ENCODE data around the gene RRM2.

Gene RRM2

DNA sequence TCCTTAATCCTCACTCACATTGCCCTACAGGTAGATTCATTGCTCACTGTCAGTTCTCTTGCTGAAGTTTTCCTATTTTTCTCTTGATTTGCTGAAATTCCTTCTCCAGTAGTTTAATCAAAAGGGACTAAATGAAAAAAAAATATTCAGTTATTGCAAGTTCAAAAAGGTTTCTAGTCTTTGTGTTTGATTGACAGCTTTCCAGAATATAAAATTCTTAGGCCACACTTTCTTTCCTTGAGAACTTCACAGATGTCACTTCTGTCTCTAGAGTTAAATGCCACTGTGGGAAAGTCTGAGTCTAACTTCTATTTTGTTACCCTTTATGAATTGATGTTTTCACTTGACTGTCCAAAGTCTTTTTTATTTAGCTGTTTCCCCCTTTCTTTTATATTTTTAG lies 25.7 kb downstream of the RRM2 start:
- in situ Hi-C loops (cut with MboI; ENCODE audit: low pct_unique_long_range_greater_than_20kb, low sequenced_read_pairs, unreplicated experiment), result no loop called here
- TF ChIP-seq, protein P1, sequence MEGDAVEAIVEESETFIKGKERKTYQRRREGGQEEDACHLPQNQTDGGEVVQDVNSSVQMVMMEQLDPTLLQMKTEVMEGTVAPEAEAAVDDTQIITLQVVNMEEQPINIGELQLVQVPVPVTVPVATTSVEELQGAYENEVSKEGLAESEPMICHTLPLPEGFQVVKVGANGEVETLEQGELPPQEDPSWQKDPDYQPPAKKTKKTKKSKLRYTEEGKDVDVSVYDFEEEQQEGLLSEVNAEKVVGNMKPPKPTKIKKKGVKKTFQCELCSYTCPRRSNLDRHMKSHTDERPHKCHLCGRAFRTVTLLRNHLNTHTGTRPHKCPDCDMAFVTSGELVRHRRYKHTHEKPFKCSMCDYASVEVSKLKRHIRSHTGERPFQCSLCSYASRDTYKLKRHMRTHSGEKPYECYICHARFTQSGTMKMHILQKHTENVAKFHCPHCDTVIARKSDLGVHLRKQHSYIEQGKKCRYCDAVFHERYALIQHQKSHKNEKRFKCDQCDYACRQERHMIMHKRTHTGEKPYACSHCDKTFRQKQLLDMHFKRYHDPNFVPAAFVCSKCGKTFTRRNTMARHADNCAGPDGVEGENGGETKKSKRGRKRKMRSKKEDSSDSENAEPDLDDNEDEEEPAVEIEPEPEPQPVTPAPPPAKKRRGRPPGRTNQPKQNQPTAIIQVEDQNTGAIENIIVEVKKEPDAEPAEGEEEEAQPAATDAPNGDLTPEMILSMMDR (IDR thresholded peaks at IDR 0.05; ENCODE audit: extremely low read depth, insufficient read depth, missing control alignments), result no peak
- no peak for DNase-seq (ENCODE audit: low spot score)

DNA sequence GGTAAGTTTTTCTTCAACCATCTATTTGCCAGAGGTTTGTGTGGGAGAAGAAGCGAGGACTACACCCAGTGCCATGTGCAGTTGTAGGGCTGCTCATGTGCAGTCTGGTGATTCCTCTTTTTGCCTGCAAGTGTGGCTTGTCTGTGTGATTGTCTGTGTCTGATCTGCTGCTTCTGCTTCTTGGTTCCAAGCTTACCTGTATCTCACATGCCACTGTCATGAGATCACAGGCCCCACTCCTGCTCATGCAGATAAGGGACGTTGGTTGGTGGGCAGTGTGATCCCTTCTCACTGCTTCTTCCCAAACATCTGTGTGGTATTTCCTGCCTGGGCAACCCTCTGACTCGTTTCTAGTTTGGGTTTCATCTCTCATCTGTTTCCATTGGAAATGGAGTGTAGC lies 27.1 kb downstream of the RRM2 start:
- TF ChIP-seq, protein P1 (IDR thresholded peaks at IDR 0.05; ENCODE audit: extremely low read depth, insufficient read depth, missing control alignments), result no peak
- no peak for DNase-seq (ENCODE audit: low spot score)
- in situ Hi-C loops (cut with MboI; ENCODE audit: low pct_unique_long_range_greater_than_20kb, low sequenced_read_pairs, unreplicated experiment), result no loop called here

DNA sequence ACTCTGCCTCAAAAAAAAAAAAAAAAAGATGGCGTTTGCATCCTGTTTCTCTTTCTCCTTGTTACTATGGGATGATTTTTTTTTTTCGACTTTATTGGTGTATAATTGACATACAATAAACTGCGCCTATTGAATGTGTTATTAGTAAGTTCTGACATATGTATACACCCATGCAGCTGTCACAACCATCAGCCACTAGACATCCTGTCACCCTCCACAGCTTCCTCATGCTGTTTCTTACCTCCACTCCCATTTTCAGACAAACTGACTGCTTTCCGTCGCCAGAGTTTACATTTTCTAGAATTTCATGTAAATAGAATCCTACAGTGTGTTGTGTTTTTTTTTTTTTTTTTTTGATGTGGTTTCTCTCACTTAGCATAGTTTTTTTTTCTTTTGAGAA lies 27.9 kb downstream of the RRM2 start:
- no peak for DNase-seq (ENCODE audit: low spot score)
- TF ChIP-seq, protein P1 (IDR thresholded peaks at IDR 0.05; ENCODE audit: extremely low read depth, insufficient read depth, missing control alignments), result no peak
- in situ Hi-C loops (cut with MboI; ENCODE audit: low pct_unique_long_range_greater_than_20kb, low sequenced_read_pairs, unreplicated experiment), result no loop called here

DNA sequence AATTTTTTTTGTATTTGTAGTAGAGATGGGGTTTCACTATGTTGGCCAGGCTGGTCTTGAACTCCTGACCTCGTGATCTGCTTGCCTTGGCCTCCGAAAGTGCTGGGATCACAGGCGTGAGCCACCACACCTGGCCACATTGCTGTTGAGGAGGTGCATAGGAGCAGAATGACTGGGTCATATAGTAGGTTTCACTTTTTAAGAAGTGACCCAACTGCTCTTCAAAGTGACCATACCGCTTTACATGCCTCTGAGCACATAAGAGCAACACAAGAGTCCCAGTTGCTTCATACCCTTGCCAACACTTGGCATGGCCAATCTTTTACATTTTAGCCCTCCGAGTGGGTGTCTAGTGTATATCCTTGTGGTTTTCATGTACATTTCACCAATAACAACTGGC lies 28.9 kb downstream of the RRM2 start:
- TF ChIP-seq, protein P1 (IDR thresholded peaks at IDR 0.05; ENCODE audit: extremely low read depth, insufficient read depth, missing control alignments), result no peak
- in situ Hi-C loops (cut with MboI; ENCODE audit: low pct_unique_long_range_greater_than_20kb, low sequenced_read_pairs, unreplicated experiment), result no loop called here
- no peak for DNase-seq (ENCODE audit: low spot score)

DNA sequence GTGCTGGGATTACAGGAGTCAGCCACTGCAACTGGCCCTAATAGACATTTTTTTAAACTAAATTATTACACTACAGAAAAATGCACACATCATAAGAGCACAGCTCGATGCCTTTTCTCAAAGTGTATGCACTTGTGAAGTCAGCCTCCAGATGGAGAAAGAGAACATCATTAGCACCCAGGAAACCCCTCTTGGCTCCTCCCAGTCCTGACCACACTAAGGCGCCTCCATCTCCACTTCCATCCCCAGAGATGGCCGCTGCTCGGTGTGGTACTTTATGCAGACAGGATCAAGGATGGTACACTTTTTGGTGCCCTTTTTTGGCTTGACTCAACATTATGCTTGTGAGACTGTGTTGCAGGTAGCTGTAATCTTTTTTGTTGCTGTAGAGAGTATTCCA lies 34.8 kb downstream of the RRM2 start:
- in situ Hi-C loops (cut with MboI; ENCODE audit: low pct_unique_long_range_greater_than_20kb, low sequenced_read_pairs, unreplicated experiment), result no loop called here
- DNase-seq (ENCODE audit: low spot score), result no peak
- TF ChIP-seq, protein P1 (IDR thresholded peaks at IDR 0.05; ENCODE audit: extremely low read depth, insufficient read depth, missing control alignments), result no peak

DNA sequence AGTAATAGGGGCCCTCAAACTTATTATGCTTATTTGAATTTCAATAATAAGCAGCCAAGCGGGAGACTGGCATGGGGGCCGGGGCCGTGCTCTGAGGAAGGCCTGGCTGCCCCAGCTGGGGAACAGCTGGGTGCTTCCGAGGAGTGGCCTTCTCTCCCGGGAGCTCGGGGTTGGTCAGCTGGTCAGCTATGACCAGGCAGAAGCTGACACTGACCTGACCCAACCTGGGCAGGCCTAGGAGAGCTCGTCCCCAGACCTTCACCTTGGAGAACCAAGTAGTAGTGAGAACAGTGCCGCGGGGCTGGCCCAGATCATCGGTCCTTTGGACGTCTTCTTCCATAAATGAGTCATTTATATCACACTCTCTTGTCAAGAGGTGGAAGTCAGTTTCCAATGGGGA lies 36.1 kb downstream of the RRM2 start:
- in situ Hi-C loops (cut with MboI; ENCODE audit: low pct_unique_long_range_greater_than_20kb, low sequenced_read_pairs, unreplicated experiment), result no loop called here
- TF ChIP-seq, protein P1 (IDR thresholded peaks at IDR 0.05; ENCODE audit: extremely low read depth, insufficient read depth, missing control alignments), result no peak
- no peak for DNase-seq (ENCODE audit: low spot score)

DNA sequence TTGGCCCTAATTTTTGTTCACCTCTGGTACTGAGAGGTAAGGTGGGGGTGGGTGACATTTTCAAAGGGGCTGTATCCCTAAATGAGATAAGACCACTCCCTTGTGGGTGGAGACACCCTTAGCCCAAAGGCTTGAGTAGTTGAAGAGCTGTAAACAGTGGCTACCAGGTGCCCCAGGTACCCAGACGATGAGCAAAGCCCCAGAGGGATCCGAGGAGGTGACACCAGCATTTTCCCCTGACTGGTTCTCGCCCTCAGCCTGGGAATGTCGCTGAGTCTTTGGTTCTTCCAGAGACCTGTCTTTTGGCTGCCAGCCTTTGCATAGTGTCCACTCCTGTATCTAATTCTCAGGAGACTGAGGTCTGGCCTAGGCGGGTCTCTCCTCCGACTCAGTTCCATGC lies 36.5 kb downstream of the RRM2 start:
- TF ChIP-seq, protein P1 (IDR thresholded peaks at IDR 0.05; ENCODE audit: extremely low read depth, insufficient read depth, missing control alignments), result no peak
- in situ Hi-C loops (cut with MboI; ENCODE audit: low pct_unique_long_range_greater_than_20kb, low sequenced_read_pairs, unreplicated experiment), result no loop called here
- no peak for DNase-seq (ENCODE audit: low spot score)

Measured in GM13977 (cell line).